ENCODE data around the gene RASL11A. TPM values are rescaled to one million over a fixed set of nuclear protein-coding genes. Genes with fewer than 3 reads are reported as not detected.
A peak's percentile ranks its signal among the peaks of the same experiment; 100 is the strongest.

RASL11A gene
- total RNA-seq, 1 donor from 2014 or later = 74.9 TPM

GRCh38 chr13:27251166-27252091 lies 19.2 kb upstream of the RASL11A start, which contains the start of gene RPL21:
RPL21 (plus strand) TSS chr13:27251558; CDS start chr13:27253777, 2,219 bp downstream.
- H3K4me1 ChIP-seq = peaks cover 52% of the 10 kb centered on the region
- H3K27ac ChIP-seq = peak within 1 kb of the TSS; percentile 91
- peak within 1 kb of the TSS; percentile 70 to 92 for H3K4me3 ChIP-seq
- no peaks in the 10 kb centered on the region for H3K27me3 ChIP-seq
- intact Hi-C loops (cut with DNase I) = loop anchor here (5.0 kb wide), 1 partner anchor 79 kb away; the partner anchor contains the start of gene USP12
- DNase-seq (ENCODE audit: extremely low spot score in 2 of 2) = peak in 1 of 2 donors; percentile 98
- H3K9me3 ChIP-seq = no peaks in the 10 kb centered on the region
- peaks cover 0 to 23% of the 10 kb centered on the region in 2 donors for H3K36me3 ChIP-seq
- TF ChIP-seq POLR2A (IDR thresholded peaks at IDR 0.05) = peak in 1 of 2 donors; percentile 57
- peak; percentile 95 to 98 for TF ChIP-seq POLR2AphosphoS5 (IDR thresholded peaks at IDR 0.05; ENCODE audit: insufficient read depth in 1 of 2, low read depth in 1 of 2)
- TF ChIP-seq CTCF (IDR thresholded peaks at IDR 0.05) = no peak

- TF ChIP-seq POLR2AphosphoS5 (IDR thresholded peaks at IDR 0.05; ENCODE audit: insufficient read depth in 1 of 2, low read depth in 1 of 2) (no peak), CTCF (IDR thresholded peaks at IDR 0.05) (no peak), POLR2A (IDR thresholded peaks at IDR 0.05) (no peak)
- Histone ChIP-seq H3K9me3 (no peaks in the 10 kb centered on the region), H3K36me3 (peaks cover 0 to 34% of the 10 kb centered on the region in 2 donors), H3K4me3 (peak overlapping the region; percentile 70 to 92), H3K27ac (peak overlapping the region; percentile 91), H3K27me3 (no peaks in the 10 kb centered on the region), H3K4me1 (peaks cover 52% of the 10 kb centered on the region)
- intact Hi-C loops (cut with DNase I) = loop anchor here (5.0 kb wide), 1 partner anchor 80 kb away; the partner anchor contains the start of gene USP12
- no peak for DNase-seq (ENCODE audit: extremely low spot score in 2 of 2)
Observed at GRCh38 chr13:27252467-27252866, 18.2 kb upstream of the RASL11A start.

GRCh38 chr13:27257233-27257568 lies 13.4 kb upstream of the RASL11A start:
- no peaks in the 10 kb centered on the region for H3K9me3 ChIP-seq
- H3K36me3 ChIP-seq = peaks cover 0 to 51% of the 10 kb centered on the region in 2 donors
- no peak overlapping the region for H3K27ac ChIP-seq
- H3K4me1 ChIP-seq = peaks cover 38% of the 10 kb centered on the region
- DNase-seq (ENCODE audit: extremely low spot score in 2 of 2) = peak in 1 of 2 donors; percentile 49
- TF ChIP-seq POLR2A (IDR thresholded peaks at IDR 0.05) (no peak), CTCF (IDR thresholded peaks at IDR 0.05) (no peak), POLR2AphosphoS5 (IDR thresholded peaks at IDR 0.05; ENCODE audit: insufficient read depth in 1 of 2, low read depth in 1 of 2) (no peak)
- H3K4me3 ChIP-seq = no peak overlapping the region
- no peaks in the 10 kb centered on the region for H3K27me3 ChIP-seq
- intact Hi-C loops (cut with DNase I) = no loop called here

GRCh38 chr13:27257648-27258253 lies 12.9 kb upstream of the RASL11A start:
- H3K27ac ChIP-seq = no peak overlapping the region
- TF ChIP-seq CTCF (IDR thresholded peaks at IDR 0.05) (no peak), POLR2A (IDR thresholded peaks at IDR 0.05) (no peak), POLR2AphosphoS5 (IDR thresholded peaks at IDR 0.05; ENCODE audit: insufficient read depth in 1 of 2, low read depth in 1 of 2) (no peak)
- peaks cover 32% of the 10 kb centered on the region for H3K4me1 ChIP-seq
- intact Hi-C loops (cut with DNase I) = no loop called here
- H3K4me3 ChIP-seq = no peak overlapping the region
- DNase-seq (ENCODE audit: extremely low spot score in 2 of 2) = peak in 1 of 2 donors; percentile 3
- H3K27me3 ChIP-seq = no peaks in the 10 kb centered on the region
- H3K9me3 ChIP-seq = no peaks in the 10 kb centered on the region
- peaks cover 0 to 51% of the 10 kb centered on the region in 2 donors for H3K36me3 ChIP-seq

Measured in vagina (tissue), 2 donors.